IPS DF 19.7 (cell line): ENCODE measurements around the gene SS18L1.

Experiments
- DNase-seq: peaks from one replicate; pipeline ENCODE4 v3.0.0-alpha.2; 2013; ENCODE audit warnings: low read depth, low spot score

SS18L1 gene

DNA sequence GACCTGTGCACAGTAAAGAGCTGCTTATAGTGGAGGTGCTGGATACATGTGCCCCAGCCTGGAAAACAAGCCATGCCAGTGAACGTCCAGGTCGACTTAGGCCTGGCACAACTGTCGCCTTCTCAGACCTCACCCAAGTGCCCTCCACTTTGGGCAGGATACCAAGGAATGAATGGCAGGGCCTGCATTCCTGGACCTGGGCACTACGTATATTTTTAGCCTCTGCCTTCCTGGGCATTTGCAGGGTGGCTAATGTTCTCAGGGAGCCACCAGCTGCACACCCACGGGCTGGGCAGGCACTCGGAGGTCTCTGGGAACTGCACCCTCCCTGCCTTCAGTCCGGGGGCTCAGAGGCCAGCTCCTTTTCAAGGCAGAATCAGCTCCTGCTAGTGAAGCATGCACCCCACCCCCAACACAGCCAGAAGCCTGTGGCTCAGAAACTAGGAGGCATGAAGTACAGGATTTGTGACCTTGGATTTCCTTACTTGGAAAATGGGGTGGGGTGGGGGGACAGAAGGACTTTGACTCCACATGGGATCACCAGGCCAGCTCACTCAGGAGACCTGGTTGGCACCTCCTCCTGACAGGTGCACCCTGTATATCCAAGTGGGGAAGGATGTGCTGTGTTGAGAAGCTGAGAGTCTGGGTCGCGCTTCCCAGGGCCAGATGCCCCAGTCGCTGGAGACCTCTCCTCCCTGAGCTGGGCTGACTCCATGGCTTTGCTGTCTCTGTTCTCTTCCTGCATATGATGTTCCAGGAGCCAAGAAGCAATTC lies 23.8 kb upstream of the SS18L1 start:
- DNase-seq: no peak

DNA sequence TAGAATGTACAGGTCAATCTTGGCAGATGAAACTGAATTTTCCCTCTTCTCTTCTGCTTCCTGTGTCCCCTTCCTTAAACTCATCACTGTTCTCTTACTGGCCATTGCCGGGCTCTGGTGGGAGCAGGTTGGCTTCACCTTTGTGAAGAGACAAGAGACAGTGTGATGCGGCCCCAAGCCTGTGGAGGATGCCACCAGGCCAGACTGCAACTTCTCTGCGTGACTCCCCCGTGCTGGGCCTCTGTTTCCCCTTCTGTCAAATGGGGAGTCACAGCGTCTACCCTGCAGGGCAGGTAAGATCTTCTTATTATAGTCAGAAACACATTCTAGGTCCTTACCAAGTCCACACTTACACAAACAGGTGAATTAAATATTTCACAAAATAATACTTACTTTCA lies 23.2 kb upstream of the SS18L1 start:
- DNase-seq: no peak

DNA sequence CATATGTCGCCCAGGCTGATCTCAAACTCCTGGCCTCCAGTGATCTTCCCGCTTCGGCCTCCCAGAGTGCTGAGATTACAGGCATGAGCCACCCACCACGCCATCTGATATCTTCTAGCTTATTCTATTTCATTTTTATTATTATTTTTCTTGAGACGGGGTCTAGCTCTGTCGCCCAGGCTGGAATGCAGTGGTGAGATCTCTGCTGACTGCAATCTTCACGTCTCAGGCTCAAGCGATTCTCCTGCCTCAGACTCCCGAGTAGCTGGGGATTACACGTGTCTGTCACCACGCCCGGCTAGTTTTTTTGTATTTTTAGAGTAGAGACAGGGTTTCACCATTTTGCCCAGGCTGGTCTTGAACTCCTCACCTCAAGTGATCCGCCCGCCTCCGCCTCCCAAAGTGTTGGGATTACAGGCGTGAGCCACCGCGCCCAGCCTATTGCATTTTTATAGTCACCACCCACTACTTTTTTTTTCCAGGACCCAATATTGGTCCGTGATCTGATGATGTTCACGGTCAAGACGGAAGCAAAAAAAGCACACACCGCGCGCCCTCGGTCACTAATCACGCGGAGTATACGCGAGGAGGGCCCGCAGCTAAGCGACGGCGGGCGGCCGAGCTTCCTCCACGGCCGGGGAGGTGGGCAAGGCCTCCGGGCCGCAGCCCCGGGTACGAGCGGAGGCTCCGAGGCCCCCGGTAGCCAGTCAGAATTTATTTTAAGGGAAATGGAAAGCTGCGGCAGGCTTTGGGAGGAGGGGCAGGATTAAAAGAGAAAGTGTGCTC lies 22.4 kb upstream of the SS18L1 start:
- DNase-seq: no peak

DNA sequence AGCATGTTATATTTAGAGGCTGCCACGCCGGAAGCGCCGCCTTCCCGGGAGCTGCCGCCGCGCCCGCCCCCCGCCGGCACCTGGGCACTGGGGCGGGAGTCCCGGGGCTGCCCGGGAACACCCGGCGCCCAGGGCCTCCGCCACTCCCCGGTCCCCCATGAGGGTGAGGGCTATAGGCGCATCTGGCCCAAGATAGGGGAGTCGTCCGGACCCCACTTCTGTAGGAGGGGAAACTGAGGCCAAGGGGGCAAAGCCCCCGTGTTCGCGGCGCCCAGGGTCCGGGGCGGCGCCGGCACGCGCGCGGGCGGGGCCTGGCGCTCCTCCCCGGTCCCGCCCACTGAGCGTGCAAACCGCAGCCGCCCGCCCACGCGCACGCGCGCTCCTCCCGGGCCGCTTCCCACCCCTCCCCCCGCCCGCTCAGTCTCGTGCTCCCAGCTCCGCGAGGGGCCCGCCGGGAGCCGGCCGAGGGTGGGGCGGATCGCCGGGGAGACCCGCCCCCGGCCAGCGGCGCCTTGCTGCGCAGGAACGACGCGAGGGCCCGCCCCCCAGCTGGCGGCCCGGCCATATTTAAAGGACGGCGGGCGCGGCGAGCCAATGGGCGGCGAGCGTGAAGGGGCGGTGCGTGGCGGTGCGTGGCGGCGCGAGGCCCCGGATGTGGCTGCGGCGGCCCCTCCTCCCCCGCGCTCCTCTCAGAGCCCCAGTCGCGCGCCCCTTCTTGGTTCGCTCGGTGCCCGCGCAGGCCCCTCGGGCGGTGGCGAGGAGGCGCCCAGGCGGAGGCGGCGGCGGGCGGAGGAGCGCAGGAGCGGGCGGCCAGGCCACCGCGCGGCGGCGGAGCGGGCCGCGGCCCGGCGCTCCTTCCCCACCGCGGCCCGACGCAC lies 21.6 kb upstream of the SS18L1 start, which contains the start of gene LSM14B:
LSM14B (plus strand) TSS at position 700 of the 878 bp plus-strand sequence. CDS start 192 bp downstream, outside the sequence.
- DNase-seq: peak; percentile 61

GRCh38 chr20:62122654-62123449 lies 20.7 kb upstream of the SS18L1 start:
- no peak for DNase-seq

DNA sequence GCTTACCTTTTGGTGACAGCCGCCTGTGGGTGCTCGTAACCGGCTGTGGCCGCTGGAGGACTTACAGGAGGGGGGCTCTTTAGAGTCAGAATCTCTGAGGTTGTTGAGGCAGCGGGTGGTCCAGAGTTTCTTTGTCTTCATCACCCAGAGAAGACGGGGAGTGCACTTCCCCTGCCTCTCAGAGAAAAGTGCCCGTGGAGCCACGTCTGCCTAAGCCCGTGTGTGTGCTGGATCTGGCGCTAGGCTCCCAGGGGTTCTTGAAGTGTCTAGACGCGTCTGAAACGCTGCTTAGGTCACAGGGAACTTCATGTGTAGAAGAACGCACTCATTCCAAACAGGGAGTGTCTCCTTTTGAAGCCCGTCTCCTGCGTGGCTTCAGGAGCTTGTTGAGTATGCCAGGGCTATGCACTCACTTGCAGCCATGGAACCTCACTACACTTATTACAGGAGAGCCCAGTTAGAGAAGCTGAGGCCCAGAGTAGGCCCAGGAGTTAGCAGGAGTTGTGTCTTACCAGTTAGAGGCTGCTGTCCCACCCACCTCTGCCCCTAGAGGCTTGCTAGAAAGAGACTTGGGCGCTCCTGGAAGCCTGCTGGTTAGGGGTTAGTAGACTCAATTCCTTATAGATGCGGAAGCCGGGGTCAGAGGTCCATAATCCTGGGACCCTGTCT lies 20.0 kb upstream of the SS18L1 start:
- no peak for DNase-seq

DNA sequence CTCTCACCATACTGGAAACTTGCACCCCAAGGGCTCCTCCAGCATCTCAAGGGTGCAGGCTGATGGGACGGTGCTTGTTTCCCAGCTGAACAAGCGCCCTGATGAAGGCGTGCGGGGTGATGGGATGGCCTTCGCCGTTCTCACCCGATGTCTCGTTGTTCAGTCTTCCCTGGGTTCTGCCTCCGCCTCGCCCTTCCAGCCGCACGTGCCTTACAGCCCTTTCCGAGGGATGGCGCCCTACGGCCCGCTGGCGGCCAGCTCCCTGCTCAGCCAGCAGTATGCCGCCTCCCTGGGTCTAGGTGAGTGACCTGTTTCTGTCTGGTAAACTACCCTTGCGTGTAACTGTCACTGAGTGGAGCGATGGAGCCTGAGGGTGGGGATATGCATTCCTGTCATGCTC lies 17.4 kb upstream of the SS18L1 start:
- DNase-seq: no peak

DNA sequence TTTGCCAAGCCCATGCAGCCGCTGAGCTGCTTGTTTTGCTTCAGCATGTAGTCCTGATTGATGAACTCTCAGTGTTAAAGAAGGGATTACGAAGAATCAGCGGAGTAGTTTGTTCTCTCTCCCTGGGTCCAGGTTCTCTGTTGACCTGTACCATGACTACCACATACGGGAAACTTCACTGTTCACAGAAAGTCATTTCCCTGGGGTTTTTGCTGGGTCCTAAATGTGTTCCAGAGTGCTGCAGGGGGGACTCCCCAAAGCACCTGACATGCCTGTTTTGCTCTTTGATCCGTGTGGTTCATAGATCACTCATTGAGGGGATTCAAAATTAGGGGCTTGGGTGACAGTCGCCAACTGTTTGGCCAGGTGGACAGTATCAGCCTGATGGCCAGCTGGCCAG lies 15.8 kb upstream of the SS18L1 start:
- DNase-seq: no peak

- DNase-seq: no peak
Measured at GRCh38 chr20:62128502-62128901, 15.1 kb upstream of the SS18L1 start.

- no peak for DNase-seq
Measured at GRCh38 chr20:62129731-62130531, 13.6 kb upstream of the SS18L1 start.

- no peak for DNase-seq
Measured at GRCh38 chr20:62131560-62132320, 11.8 kb upstream of the SS18L1 start.

GRCh38 chr20:62132421-62132820 lies 11.1 kb upstream of the SS18L1 start:
- DNase-seq: no peak

DNA sequence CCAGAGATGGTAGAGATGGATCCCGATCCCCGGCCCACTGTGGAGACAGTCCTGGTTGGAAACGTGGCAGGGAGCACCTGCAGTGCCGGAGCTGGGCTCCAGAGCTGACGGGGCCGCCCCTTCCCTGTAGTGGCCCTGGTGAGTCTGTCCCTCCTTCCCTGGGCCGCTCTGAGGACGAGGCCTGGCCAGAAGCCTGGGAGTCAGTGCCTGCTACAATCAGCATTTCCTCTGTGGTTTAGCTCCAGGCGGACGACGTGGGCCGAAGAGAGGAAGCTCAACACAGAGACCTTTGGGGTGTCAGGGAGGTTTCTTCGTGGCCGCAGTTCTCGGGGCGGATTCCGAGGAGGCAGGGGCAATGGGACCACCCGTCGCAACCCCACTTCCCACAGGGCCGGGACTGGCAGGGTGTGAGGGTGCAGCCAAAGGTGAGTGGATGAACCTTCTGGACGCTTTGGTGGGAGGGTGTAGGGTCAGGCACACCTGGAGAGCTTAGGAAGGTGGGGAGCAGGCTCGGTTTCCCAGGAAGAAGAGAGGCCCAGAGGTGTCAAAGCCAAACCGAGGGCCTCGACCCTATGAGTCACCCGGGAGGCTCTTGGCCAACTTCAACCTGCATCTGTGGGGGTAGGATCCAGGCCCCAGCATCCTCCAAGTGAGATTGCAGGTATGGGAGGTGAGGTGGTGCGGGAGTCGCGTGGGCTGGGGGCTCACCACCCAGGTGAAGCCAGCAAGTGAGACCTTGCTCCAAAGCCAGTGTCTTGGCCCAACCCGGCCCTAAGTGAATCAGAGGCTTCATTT lies 10.3 kb upstream of the SS18L1 start:
- no peak for DNase-seq

DNA sequence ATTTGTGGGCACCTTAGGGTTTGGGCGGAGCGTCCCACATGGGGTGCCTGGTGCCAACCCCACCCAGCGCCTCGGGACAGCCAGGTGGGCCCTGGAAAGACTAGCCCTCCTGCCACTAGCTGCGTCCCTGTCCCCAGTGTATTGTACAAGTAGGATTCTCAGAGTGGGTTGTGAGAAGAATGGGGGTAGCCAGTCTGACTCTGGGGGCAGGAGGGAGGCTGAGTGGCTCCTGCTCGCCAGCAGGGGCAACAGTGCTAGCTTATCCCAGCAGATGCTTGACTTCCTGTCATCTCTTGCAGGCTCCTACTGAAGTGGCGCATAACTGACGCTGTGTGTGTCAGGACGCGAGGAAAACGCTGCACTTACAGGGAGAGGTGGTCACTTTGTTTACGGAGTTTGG lies 9.7 kb upstream of the SS18L1 start:
- DNase-seq: no peak

- no peak for DNase-seq
Measured at GRCh38 chr20:62134735-62135231, 8.8 kb upstream of the SS18L1 start.

DNA sequence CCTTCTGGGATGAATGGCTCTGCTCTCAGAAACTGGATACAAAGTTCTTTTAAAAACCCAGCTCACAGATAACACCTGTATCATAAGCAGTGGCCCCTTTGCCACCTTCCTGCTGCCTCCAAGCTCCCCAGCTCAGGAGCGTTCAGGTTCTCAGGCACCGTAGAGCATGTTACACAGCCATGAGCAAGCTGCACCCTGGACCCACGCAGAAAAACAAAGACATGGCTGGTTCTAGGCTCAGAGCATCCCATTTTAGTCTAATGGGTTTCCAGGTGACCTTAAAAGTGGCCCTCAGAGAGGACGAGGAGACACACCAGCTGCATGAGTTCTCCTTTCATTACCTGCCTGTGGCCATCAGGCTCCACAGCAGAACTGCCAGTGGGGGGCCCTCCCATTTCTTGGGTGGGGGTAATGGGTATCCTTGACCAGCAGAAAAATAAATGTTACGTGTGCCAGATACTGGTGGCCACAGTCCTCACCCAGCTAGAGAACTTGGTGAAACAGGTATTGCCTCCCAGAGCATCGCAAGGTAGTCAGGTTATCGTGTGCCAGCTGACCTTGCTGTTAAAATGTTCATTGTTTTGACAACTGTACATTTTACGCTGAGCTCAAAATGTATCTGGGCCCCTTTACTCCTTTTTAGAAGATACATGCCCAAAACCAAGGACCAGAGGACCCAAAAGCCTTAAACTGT lies 7.8 kb upstream of the SS18L1 start:
- DNase-seq: no peak
